Endometrial microvascular endothelial cells (primary cell): ENCODE measurements around the gene FKBP14. TPM values are rescaled to one million over a fixed set of nuclear protein-coding genes. Genes with fewer than 3 reads are reported as not detected.

Source experiments
- in situ Hi-C: cut with HindIII; loops from 2 replicates; pipeline ENCODE4 v1.10.0; 2017; ENCODE audit warnings: low sequenced_read_pairs, low pct_unique_long_range_greater_than_20kb; ENCODE audit errors: inconsistent ontology term
- total RNA-seq: library from RNA; depleted of rRNA; stranded (reverse); fragments of >200 nt; gene quantifications from one replicate; pipeline ENCODE4 v1.2.3, GENCODE V29; 2015; ENCODE audit errors: inconsistent ontology term

FKBP14 gene
- total RNA-seq, 1 donor from 2014 or later, result 27.2 TPM

GRCh38 chr7:30001998-30002397 is 24.5 kb downstream of the FKBP14 start:
- in situ Hi-C loops, result no loop called here

GRCh38 chr7:29998489-29998888 is 28.0 kb downstream of the FKBP14 start:
- in situ Hi-C loops, result no loop called here

GRCh38 chr7:29996321-29996720 is 30.2 kb downstream of the FKBP14 start:
- in situ Hi-C loops, result no loop called here

GRCh38 chr7:29995652-29996051 is 30.9 kb downstream of the FKBP14 start:
- in situ Hi-C loops, result no loop called here

GRCh38 chr7:29993140-29993539 is 33.4 kb downstream of the FKBP14 start:
- in situ Hi-C loops, result no loop called here

GRCh38 chr7:29991937-29992336 is 34.6 kb downstream of the FKBP14 start:
- in situ Hi-C loops, result no loop called here

GRCh38 chr7:29990931-29991330 is 35.6 kb downstream of the FKBP14 start:
- in situ Hi-C loops, result no loop called here

GRCh38 chr7:29989257-29989995 is 37.1 kb downstream of the FKBP14 start, which contains the start of gene SCRN1:
TSS of gene SCRN1 (minus strand) at chr7:29989801. CDS start at chr7:29969067, 20,734 bp downstream.
- in situ Hi-C loops, result no loop called here

GRCh38 chr7:29988424-29989256 is 37.9 kb downstream of the FKBP14 start:
- in situ Hi-C loops, result no loop called here

- in situ Hi-C loops, result no loop called here
Measured at GRCh38 chr7:29987811-29988317, 38.6 kb downstream of the FKBP14 start.

GRCh38 chr7:29987083-29987482 is 39.4 kb downstream of the FKBP14 start:
- in situ Hi-C loops, result no loop called here

- in situ Hi-C loops, result no loop called here
Measured at GRCh38 chr7:29980151-29980550, 46.4 kb downstream of the FKBP14 start.

- in situ Hi-C loops, result no loop called here
Measured at GRCh38 chr7:29977886-29978651, 48.4 kb downstream of the FKBP14 start.

- in situ Hi-C loops, result no loop called here
Measured at GRCh38 chr7:29976673-29977415, 49.7 kb downstream of the FKBP14 start.

GRCh38 chr7:29976266-29976665 is 50.2 kb downstream of the FKBP14 start:
- in situ Hi-C loops, result no loop called here

GRCh38 chr7:29975561-29975960 is 50.9 kb downstream of the FKBP14 start:
- in situ Hi-C loops, result no loop called here

- in situ Hi-C loops, result no loop called here
Measured at GRCh38 chr7:29974286-29974685, 52.2 kb downstream of the FKBP14 start.

GRCh38 chr7:29972315-29972669 is 54.2 kb downstream of the FKBP14 start:
- in situ Hi-C loops, result no loop called here
